Stimulated activated CD8-positive, alpha-beta memory T cell treated with anti-CD3 and anti-CD28 coated beads, Interleukin-12 subunit alpha, Interleukin-12 subunit beta, amount 100 ng/mL, for 24 hours (primary cell): Measurements from ENCODE around the gene PANX3.

Source experiments
- DNase-seq: peaks from one replicate; pipeline ENCODE4 v3.0.0-alpha.2; 2020; ENCODE audit errors: extremely low read depth

PANX3 gene

GRCh38 chr11:124658501-124658900 lies 47.3 kb downstream of the PANX3 start:
- no peak for DNase-seq

GRCh38 chr11:124658986-124659385 lies 47.8 kb downstream of the PANX3 start:
- DNase-seq = no peak

- no peak for DNase-seq
Measured at GRCh38 chr11:124661553-124661952, 50.3 kb downstream of the PANX3 start.

- DNase-seq = no peak
Measured at GRCh38 chr11:124662106-124662505, 50.9 kb downstream of the PANX3 start.

- DNase-seq = no peak
Measured at GRCh38 chr11:124663861-124664260, 52.6 kb downstream of the PANX3 start.

- no peak for DNase-seq
Measured at GRCh38 chr11:124667601-124668000, 56.4 kb downstream of the PANX3 start.

GRCh38 chr11:124669193-124669592 lies 58.0 kb downstream of the PANX3 start:
- no peak for DNase-seq
